Neuron (in vitro differentiated cells): ENCODE results near the gene LENG1.

ENCODE experiments used
- H2AFZ ChIP-seq: one replicate; pipeline ENCODE4 v1.6.1; 2013; ENCODE audit warnings: low read depth, mild to moderate bottlenecking, inconsistent platforms, low read length, moderate library complexity
- H3K27me3 ChIP-seq: one replicate; pipeline ENCODE4 v1.6.1; 2013; ENCODE audit warnings: low read length; ENCODE audit not compliant: insufficient read depth
- H3K36me3 ChIP-seq: one replicate; pipeline ENCODE4 v1.6.1; 2013; ENCODE audit warnings: low read length; ENCODE audit not compliant: insufficient read depth
- H3K4me1 ChIP-seq: one replicate; pipeline ENCODE4 v1.6.1; 2013; ENCODE audit warnings: low read length; ENCODE audit not compliant: insufficient read depth
- H3K4me3 ChIP-seq: 2 replicates; pipeline ENCODE4 v1.5.1; 2013; ENCODE audit warnings: mild to moderate bottlenecking, low read length, moderate library complexity
- H3K9me3 ChIP-seq: one replicate; pipeline ENCODE4 v1.6.1; 2013; ENCODE audit warnings: low read length

LENG1 gene

GRCh38 chr19:54123682-54124081 lies 35.8 kb downstream of the LENG1 start:
- peaks cover 78% of the 10 kb centered on the region for H3K36me3 ChIP-seq
- no peaks in the 10 kb centered on the region for H3K27me3 ChIP-seq
- H3K4me3 ChIP-seq, result no peak overlapping the region

DNA sequence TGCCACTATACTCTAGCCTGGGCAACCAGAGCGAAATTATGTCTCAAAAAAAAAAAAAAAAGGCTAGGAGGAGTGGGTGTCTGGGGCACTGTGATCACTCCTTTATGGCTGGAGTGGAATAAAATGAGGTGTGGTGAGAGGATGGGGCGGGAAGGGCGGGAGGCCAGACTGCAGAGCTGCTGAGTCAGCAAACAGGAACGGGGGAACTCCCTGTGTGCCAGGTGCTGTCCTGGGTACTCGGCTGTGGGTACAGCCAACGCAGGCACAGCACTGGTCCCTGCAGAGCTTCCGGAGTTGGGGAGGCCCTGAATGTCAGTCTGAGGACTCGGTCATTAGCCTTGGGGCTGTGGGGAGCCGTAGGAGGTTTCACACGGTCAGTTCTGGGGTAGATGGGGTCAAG lies 38.3 kb downstream of the LENG1 start:
- peaks cover 68% of the 10 kb centered on the region for H3K36me3 ChIP-seq
- peaks cover 7% of the 10 kb centered on the region for H3K4me1 ChIP-seq
- H3K4me3 ChIP-seq, result no peak overlapping the region
- H2AFZ ChIP-seq, result no peak overlapping the region
- H3K9me3 ChIP-seq, result no peaks in the 10 kb centered on the region
- no peaks in the 10 kb centered on the region for H3K27me3 ChIP-seq

More at GRCh38 chr19:54123682-54124081, 35.8 kb downstream of the LENG1 start:
- H2AFZ ChIP-seq, result no peak overlapping the region
- no peaks in the 10 kb centered on the region for H3K9me3 ChIP-seq
- H3K4me1 ChIP-seq, result no peaks in the 10 kb centered on the region

- Histone ChIP-seq H3K9me3 (no peaks in the 10 kb centered on the region), H3K4me1 (peaks cover 15% of the 10 kb centered on the region), H3K36me3 (peaks cover 27% of the 10 kb centered on the region), H3K27me3 (no peaks in the 10 kb centered on the region), H2AFZ (no peak within 1 kb of the TSS), H3K4me3 (peak within 1 kb of the TSS; percentile 57)
Observed at GRCh38 chr19:54115109-54116063, 44.1 kb downstream of the LENG1 start, which contains the start of the genes PRPF31 and TFPT. Gene PRPF31 (plus strand): TSS chr19:54115754. CDS start chr19:54118279, 2,525 bp downstream. Gene TFPT (minus strand): TSS chr19:54115657. CDS start chr19:54115269, 388 bp downstream.

DNA sequence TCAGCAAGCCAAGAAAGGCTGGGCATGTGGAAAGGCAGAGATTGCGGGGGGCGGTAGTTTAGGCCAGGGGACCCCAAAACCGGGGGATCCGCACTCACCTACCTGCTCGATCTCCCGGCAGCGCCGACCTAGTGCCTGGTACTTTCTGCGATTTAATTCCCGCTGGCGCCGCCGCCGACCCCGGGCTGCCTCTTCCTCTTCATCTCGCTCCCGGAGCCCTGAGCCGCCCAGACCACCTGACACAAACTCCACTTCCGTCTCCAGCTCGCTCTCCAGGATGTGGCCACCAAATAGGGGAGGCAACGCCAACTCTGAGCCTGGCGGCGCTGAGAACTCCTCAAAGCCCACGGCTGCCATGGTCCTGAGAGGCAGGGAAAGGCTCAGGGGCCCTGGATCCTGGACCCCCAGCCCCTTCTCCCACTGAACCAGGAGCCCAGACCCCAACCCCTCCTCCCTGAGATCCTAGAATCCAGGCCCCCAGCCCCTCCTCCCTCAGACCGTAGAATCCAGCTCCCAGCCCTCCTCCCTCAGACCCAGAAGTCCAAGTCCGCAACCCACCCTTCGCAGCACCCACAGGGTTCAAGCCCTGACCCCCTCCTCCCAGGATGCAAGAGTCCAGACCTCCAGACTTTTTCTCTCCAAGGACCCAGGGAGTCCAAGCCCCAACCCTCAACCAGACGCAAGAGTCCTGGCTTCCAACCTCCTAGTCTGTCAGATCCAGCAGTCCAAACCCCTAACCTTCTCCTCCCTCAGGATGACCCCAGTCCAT lies 45.0 kb downstream of the LENG1 start:
- Histone ChIP-seq H2AFZ (no peak overlapping the region), H3K4me1 (peaks cover 15% of the 10 kb centered on the region), H3K36me3 (peaks cover 28% of the 10 kb centered on the region), H3K4me3 (peak overlapping the region; percentile 57), H3K9me3 (no peaks in the 10 kb centered on the region), H3K27me3 (no peaks in the 10 kb centered on the region)

GRCh38 chr19:54109651-54110050 lies 49.9 kb downstream of the LENG1 start:
- Histone ChIP-seq H3K36me3 (peaks cover 50% of the 10 kb centered on the region), H2AFZ (no peak overlapping the region), H3K9me3 (no peaks in the 10 kb centered on the region), H3K4me1 (peaks cover 6% of the 10 kb centered on the region), H3K27me3 (no peaks in the 10 kb centered on the region), H3K4me3 (no peak overlapping the region)

DNA sequence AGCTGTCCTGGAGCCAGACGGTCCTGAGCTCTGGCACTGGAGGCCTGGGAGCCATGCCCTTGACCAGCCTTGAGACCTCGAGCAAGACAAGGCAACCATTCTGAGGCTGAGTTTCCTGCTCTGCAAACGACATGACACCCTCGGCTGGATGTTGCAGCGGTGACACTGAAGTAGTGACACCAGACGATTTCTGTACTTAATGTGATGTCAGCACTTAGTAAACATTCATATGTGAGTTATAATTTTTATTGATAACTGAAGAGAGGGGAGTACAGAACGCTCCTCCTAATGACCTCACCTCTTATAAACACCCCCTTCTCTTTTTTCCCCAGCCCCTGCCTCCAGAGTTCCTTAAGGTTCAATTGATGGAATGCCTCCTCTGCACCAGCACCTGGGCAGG lies 51.0 kb downstream of the LENG1 start:
- Histone ChIP-seq H3K27me3 (no peaks in the 10 kb centered on the region), H3K36me3 (peaks cover 52% of the 10 kb centered on the region), H3K4me1 (peaks cover under 1% of the 10 kb centered on the region), H3K9me3 (no peaks in the 10 kb centered on the region), H3K4me3 (no peak overlapping the region), H2AFZ (no peak overlapping the region)

DNA sequence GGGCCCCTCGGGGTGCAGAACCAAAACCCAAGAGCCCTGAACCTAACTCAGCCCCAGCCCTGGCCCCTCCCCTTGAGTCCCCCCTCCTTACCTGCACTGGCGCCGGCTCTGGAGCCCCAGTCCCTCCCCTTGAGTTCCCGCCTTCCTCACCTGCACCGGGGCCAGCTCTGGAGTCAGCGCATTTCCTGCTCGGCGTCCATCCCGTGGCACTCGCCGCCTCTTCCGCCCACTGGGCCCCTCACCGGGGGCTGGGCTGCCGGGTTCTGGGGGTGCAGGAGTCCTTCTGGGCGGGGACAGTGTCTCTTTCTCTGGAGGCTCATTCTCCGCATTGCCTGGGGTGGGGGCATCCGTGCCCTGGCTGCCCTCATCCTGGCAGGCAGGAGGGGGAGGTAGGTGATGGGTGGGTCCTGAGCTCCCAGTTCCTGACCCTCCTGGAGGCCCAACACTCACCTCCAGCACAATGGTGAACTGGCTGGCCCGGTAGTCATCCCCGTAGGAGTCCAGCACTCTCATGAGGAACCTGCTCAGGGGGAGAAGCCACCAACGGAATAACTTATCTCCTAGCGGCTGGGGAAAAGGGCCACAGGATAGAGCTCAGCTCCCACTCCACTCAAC lies 51.5 kb downstream of the LENG1 start:
- H3K4me3 ChIP-seq, result no peak overlapping the region
- H3K4me1 ChIP-seq, result peaks cover 4% of the 10 kb centered on the region
- H3K36me3 ChIP-seq, result peaks cover 52% of the 10 kb centered on the region
- no peaks in the 10 kb centered on the region for H3K9me3 ChIP-seq
- no peaks in the 10 kb centered on the region for H3K27me3 ChIP-seq
- no peak overlapping the region for H2AFZ ChIP-seq

- Histone ChIP-seq H3K4me3 (no peak overlapping the region), H3K4me1 (peaks cover 4% of the 10 kb centered on the region), H3K27me3 (no peaks in the 10 kb centered on the region), H3K36me3 (peaks cover 52% of the 10 kb centered on the region), H3K9me3 (no peaks in the 10 kb centered on the region), H2AFZ (no peak overlapping the region)
Observed at GRCh38 chr19:54106716-54107115, 52.8 kb downstream of the LENG1 start.

DNA sequence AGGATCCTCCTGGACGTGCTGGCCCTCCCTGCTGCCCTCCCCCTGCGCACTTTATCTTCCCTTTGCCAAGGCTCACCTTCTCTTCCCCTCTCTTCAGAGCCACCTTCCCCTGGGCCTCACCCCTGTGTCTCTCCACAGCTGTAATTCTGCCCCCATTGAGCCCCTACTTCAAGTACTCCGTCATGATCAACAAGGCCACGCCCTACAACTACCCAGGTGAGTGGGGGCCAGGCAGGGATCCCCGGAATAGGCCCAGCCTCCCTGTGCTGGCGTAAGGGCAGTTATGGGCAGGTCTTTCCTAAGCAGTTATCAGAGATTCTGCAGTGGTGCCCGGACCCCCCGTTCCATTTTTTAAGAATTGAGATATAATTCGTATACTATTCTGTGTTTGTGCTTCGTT lies 53.7 kb downstream of the LENG1 start:
- Histone ChIP-seq H3K4me3 (no peak overlapping the region), H3K9me3 (no peaks in the 10 kb centered on the region), H3K36me3 (peaks cover 49% of the 10 kb centered on the region), H3K4me1 (peaks cover 4% of the 10 kb centered on the region), H3K27me3 (peaks cover under 1% of the 10 kb centered on the region), H2AFZ (no peak overlapping the region)
